HFFc6 (cell line): ENCODE data around the gene ACAN. TPM values are rescaled to one million over a fixed set of nuclear protein-coding genes. Genes with fewer than 3 reads are reported as not detected.
A peak's percentile ranks its signal among the peaks of the same experiment; 100 is the strongest.

Source experiments
- DNase-seq: peaks from one replicate; pipeline ENCODE4 v3.0.0-alpha.2; 2018
- H3K27ac Mint-ChIP-seq: 2 replicates; pipeline ENCODE4 v1.8.0; 2020; ENCODE audit warnings: mild to moderate bottlenecking, mixed read lengths
- H3K27me3 Mint-ChIP-seq: 2 replicates; pipeline ENCODE4 v1.8.0; 2021; ENCODE audit warnings: mild to moderate bottlenecking, moderate library complexity, mixed read lengths; ENCODE audit not compliant: insufficient read depth
- H3K36me3 Mint-ChIP-seq: 2 replicates; pipeline ENCODE4 v1.8.0; 2021; ENCODE audit warnings: low read depth, mixed read lengths
- H3K4me1 Mint-ChIP-seq: 2 replicates; pipeline ENCODE4 v1.8.0; 2020; ENCODE audit warnings: low read depth, mixed read lengths
- H3K4me3 Mint-ChIP-seq: 2 replicates; pipeline ENCODE4 v1.8.0; 2020; ENCODE audit warnings: mild to moderate bottlenecking, moderate library complexity, mixed read lengths
- H3K9me3 Mint-ChIP-seq: 2 replicates; pipeline ENCODE4 v1.8.0; 2020; ENCODE audit warnings: mild to moderate bottlenecking, mixed read lengths
- total RNA-seq, 6 experiments: library from RNA; stranded (reverse); fragmentation: NEBNext Ultra II Directional; extraction: Animal tissue kit (Norgen Biotek cat#: 25700); gene quantifications; 2 replicates in 1 of 6; 3 replicates in 5 of 6; pipeline ENCODE4 v1.2.3, GENCODE V29; 2021
- TF ChIP-seq, protein P1 (sequence below): fragments of 200-600 bp; sonication (generic); IDR thresholded peaks from 2 replicates; pipeline ENCODE4 v1.5.0; 2021; ENCODE audit warnings: antibody characterized with exemption, mild to moderate bottlenecking

Gene ACAN
- total RNA-seq, 6 experiments from 2014 or later: 0.02 to 0.14 (median 0.10) TPM; not detected in 3

DNA sequence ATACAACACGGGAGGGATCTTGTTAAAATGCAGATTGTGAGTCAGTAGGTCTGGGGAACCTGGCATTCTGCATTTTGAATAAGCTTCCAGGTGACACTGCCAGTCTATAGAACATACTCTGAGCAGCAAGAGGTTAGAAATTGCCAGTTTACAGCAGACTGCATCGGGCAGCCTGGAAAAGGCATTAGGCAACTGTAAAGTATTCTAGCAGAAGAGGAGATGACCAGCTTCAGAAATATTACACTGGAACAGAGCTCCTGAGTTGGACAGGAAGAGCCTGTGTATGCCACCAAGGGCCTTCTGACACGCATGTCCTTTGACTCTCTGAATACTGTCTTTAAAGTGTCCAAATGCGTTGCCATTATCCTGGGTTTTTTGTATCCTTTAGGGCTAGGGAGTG lies 2.5 kb upstream of the ACAN start:
- H3K4me1 Mint-ChIP-seq: peaks cover 33% of the 10 kb centered on the region
- DNase-seq: no peak
- no peak overlapping the region; the same call in 1 of the 2 replicates for H3K27ac Mint-ChIP-seq
- peaks cover 47% of the 10 kb centered on the region for H3K27me3 Mint-ChIP-seq
- H3K9me3 Mint-ChIP-seq: no peaks in the 10 kb centered on the region
- H3K36me3 Mint-ChIP-seq: no peaks in the 10 kb centered on the region
- no peak overlapping the region for H3K4me3 Mint-ChIP-seq
- TF ChIP-seq, protein P1, sequence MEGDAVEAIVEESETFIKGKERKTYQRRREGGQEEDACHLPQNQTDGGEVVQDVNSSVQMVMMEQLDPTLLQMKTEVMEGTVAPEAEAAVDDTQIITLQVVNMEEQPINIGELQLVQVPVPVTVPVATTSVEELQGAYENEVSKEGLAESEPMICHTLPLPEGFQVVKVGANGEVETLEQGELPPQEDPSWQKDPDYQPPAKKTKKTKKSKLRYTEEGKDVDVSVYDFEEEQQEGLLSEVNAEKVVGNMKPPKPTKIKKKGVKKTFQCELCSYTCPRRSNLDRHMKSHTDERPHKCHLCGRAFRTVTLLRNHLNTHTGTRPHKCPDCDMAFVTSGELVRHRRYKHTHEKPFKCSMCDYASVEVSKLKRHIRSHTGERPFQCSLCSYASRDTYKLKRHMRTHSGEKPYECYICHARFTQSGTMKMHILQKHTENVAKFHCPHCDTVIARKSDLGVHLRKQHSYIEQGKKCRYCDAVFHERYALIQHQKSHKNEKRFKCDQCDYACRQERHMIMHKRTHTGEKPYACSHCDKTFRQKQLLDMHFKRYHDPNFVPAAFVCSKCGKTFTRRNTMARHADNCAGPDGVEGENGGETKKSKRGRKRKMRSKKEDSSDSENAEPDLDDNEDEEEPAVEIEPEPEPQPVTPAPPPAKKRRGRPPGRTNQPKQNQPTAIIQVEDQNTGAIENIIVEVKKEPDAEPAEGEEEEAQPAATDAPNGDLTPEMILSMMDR: no peak

DNA sequence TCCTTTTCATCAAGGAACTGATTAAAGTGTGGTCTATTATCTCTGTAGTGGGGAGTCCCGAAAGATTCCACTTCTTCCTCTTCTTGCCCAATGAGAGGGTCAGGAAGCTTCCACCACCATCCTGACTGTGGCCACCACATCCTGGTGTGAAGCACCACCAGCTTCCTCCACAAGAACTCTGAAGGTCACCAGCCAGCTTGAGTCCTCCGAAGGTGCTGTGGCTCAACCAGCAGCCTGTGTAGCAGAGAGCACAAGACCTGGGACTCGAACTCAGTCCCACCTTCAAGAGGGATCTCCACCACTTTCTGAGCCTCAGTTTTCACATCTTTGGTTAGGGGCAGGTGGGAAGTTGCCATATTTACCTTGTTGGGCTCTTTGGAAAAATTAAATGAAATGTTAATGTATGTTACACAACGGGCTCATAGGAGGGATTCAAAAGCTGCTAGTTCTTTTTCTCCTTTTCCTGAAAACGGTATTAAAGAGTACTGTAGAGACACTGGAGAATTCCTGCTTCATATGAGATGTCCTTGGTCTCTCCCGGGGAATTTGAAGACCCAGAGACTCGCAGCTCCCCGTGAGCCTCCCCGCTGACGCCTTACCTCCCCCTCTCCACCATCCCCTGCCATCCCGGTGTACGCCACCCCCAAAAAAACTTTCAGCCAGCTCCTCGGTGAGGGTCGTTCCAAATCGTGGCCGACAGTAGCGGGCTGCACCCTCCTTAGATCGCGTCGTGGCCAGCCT lies 816 bp upstream of the ACAN start:
- TF ChIP-seq, protein P1: no peak
- Mint-ChIP-seq H3K4me1 (peaks cover 32% of the 10 kb centered on the region), H3K36me3 (no peaks in the 10 kb centered on the region), H3K27me3 (peaks cover 51% of the 10 kb centered on the region), H3K4me3 (peak overlapping the region; percentile 67), H3K9me3 (no peaks in the 10 kb centered on the region), H3K27ac (no peak overlapping the region)
- no peak for DNase-seq

GRCh38 chr15:88802991-88803240 lies 320 bp upstream of the ACAN start:
- no peak for DNase-seq
- Mint-ChIP-seq H3K36me3 (no peaks in the 10 kb centered on the region), H3K27me3 (peaks cover 50% of the 10 kb centered on the region), H3K4me3 (peak overlapping the region; percentile 67; the same call in 1 of the 2 replicates), H3K9me3 (no peaks in the 10 kb centered on the region), H3K4me1 (peaks cover 27% of the 10 kb centered on the region), H3K27ac (no peak overlapping the region)
- TF ChIP-seq, protein P1: no peak

GRCh38 chr15:88803920-88804247 lies 648 bp downstream of the ACAN start:
- no peaks in the 10 kb centered on the region for H3K9me3 Mint-ChIP-seq
- H3K4me3 Mint-ChIP-seq: no peak overlapping the region
- H3K27ac Mint-ChIP-seq: no peak overlapping the region
- TF ChIP-seq, protein P1: no peak
- peaks cover 19% of the 10 kb centered on the region for H3K4me1 Mint-ChIP-seq
- DNase-seq: no peak
- H3K27me3 Mint-ChIP-seq: peaks cover 52% of the 10 kb centered on the region
- H3K36me3 Mint-ChIP-seq: no peaks in the 10 kb centered on the region

- H3K27me3 Mint-ChIP-seq: peaks cover 53% of the 10 kb centered on the region
- H3K4me1 Mint-ChIP-seq: peaks cover 19% of the 10 kb centered on the region
- no peak overlapping the region for H3K4me3 Mint-ChIP-seq
- no peak overlapping the region for H3K27ac Mint-ChIP-seq
- TF ChIP-seq, protein P1: no peak
- no peaks in the 10 kb centered on the region for H3K36me3 Mint-ChIP-seq
- DNase-seq: no peak
- no peaks in the 10 kb centered on the region for H3K9me3 Mint-ChIP-seq
These were observed 1.0 kb downstream of the ACAN start for GRCh38 chr15:88804257-88804656.
